ENCODE data around the gene FKBP15.
"Not testable (repeated sequence)": the region's sequence is repeated elsewhere in the genome, so short reads cannot be mapped to it uniquely, and the experiment has no call there.

Gene FKBP15

DNA sequence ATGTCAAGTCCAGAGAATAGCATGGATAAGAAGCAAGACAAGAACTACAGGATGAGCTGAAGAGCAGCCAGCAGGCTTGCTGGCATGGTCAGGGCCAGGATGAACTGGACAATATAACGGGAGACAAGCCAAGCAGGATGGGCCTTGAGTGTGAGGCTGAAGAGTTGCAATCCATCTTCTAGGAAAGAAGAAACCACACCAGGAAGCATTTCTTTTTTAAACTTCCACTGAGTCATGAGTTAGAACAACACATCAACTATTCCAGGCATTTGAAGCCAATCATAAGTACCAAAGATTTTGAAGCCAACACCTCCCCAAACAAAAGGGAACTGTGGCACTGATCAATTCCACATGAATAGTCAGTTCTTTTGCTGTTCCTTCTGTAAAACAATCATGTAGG is 43.0 kb downstream of the FKBP15 start:
- no peak for DNase-seq

DNA sequence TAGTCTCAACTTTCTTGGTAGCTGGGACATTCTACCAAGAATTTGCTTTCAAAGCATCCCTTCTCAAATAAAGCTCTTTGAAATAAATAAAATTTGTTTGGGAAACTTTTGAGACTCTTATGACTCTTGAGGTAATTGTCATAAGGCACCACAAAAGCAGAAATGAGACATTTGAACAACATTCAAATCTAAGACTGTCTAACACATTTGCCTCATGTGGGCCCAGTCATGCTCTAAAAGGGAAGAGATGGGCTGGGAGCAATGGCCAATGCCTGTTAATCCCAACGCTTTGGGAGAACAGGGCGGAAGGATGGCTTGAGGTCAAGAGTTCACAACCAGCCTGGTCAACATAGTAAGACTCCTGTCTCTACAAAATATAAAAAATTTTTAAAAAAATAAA is 43.8 kb downstream of the FKBP15 start:
- no peak for DNase-seq

GRCh38 chr9:113176803-113177202 is 44.3 kb downstream of the FKBP15 start:
- no peak for DNase-seq

- DNase-seq: no peak
Measured at GRCh38 chr9:113173341-113173740, 47.7 kb downstream of the FKBP15 start.

- DNase-seq: no peak
Measured at GRCh38 chr9:113168809-113169208, 52.3 kb downstream of the FKBP15 start.

DNA sequence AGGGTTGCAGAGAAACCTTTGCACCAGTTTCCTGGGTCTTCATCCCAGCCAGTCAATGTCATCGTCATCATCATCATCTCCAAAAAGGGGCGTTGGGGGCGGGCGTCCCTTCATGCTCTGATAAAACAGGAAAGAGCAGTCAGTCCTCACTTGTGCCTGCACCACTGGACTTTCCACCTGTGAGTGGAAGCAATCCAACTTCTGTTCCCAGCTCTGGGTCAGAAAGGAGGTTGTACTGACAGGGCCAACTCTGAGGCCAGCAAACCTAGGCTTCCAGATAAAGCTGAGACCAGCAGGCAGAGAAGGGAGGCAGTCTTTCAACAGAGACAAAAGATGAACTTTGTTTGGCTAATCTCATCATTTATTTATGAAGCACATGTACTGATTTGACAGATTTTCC is 55.0 kb downstream of the FKBP15 start:
- DNase-seq: no peak

DNA sequence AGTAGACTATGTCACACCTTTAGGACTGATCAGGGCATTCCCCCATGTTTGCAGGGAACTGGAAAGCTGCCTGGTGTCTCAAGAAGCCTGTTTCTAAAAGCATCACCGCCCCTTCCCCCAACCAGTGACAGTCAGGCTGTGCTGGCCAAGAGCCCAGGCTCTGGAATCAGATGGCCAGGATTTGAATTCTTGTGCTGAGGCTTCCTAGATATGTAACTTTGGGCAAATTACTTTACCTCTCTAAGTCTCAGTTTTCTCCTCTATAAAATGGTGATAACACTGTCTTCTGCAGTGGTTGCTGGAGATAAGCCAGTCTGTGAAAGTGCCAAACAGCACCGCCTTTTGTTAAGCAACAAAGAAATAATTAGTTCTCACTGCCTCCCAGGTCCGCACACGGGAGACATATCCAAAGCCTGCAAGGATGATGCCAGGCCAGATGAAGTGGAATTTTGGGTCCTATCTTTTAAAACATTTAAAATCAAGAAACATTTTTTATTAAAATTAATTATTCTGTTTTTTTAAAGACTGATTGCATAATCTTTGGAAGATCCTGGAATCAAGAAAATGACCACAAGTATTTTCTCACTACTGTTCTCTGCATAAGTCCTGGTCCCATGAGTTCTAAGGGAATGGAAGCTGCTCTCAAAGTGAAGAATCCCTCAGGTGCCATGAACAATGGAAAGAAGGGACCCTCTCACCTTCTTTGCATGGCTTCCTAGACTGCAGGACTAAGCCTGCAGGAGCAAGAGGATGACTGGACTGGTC is 56.4 kb downstream of the FKBP15 start:
- DNase-seq: no peak

DNA sequence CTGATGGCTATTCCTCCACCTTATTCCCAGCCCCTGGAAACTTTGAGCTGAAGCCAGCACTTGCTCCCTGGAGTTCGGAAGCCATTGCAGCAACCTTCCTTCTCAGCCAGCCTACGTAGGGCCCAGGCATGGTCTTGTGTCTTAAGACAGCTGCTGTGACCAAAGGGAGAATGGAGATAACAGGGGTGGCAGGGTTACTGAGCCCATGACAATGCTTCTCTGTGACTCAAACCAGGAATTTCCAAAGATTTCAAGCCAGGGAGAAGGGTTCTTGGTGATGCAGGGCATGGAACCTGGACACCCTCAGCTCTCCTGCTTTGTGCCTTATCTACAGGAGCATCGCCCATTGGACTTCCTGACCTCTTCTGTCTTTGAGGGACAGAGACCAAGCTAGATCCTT is 58.1 kb downstream of the FKBP15 start:
- DNase-seq: no peak

- peak; percentile 30 to 74 (median 45) for DNase-seq
Measured at GRCh38 chr9:113160571-113160970, 60.5 kb downstream of the FKBP15 start.

DNA sequence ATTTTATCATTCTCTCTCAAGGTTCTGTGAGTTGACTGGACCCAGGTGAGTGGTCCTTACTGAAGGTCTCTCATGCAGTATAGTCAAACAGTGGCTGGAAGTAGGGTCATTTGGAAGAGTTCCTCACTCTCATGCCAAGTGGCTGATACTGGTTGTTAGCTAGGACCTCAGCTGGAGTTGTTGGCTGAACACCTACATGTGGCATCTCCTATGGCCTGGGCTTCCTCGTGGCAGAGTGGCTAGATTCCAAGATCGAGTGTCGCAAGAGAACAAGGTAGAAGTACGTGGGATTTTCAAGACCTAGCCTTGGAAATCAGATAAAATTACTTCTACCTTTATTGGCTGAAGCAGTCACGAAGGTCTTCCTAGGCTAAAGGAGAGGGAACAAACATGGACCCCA is 62.6 kb downstream of the FKBP15 start:
- no peak for DNase-seq

DNA sequence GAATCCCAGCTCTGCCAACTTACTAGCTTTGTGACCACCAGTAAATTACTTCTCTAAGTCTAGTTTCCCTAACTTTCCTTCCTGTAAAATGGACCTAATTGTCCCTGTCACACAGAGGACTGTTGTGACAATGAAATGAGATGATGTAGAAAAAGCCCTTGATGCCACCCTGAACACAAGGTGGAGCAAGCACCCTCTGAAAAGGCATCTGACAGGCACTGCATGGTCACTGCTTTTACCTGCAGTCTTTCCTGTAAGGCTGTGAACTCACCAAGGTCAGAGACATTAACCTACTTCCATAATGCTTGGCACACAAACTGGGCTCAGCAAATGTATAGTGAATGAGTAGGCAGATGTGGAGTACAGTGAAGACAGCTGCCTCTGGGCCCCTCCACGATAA is 64.2 kb downstream of the FKBP15 start:
- no peak for DNase-seq

DNA sequence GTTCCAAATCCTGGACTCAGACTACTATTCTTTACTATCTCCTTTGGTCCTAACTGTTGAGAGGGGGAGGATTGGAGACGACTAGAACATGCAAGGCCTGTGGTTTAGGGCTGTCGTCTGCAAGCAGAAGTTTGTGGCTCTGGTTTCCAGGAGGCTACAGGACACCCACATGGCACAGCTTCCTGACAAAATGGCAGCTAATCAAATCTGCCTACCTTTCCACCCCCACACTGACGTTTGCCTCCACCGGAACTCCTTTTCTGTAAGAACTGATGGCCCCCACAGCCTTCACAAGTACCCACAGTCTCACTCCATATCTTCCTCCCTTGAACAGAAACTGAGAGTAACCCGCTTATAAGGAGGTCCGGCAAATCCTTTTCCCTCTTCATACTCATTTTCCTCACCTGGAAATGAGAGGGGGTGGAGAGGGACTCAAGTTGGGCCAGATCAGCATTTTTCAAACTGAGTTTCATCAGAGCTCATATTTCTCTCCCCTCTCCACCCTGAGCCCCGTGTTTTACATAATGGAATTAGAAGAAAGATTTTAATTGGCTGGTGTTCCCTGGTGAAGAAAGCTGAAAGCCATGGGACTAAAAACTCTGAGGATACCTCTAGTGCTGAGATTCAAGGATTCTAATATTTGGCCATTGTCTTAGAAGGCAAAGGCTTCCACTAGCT is 65.0 kb downstream of the FKBP15 start:
- DNase-seq: no peak

- DNase-seq: no peak
Measured at GRCh38 chr9:113154946-113155345, 66.1 kb downstream of the FKBP15 start.

GRCh38 chr9:113154471-113154870 is 66.6 kb downstream of the FKBP15 start:
- DNase-seq: no peak

DNA sequence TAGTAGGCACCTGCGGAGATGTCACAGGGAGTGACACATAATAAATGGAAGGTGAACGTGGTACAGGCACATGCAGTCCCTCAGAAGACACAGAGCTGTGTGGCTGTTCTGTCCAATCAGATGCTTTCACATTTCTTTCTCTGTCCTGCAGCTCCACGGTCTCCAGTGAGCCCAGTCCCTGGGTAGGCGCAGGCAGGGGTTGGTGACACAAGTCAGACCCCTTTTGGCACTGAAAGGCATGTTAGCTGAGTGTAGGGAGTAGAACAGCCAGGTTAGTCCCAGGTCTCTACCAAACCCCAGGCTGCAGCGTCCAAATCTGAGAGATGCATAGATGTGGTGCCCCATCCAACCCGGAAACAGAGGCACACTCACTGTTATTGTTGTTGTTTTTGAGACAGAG is 67.5 kb downstream of the FKBP15 start:
- peak in 1 of 3 experiments; percentile 73 for DNase-seq

GRCh38 chr9:113152699-113153098 is 68.4 kb downstream of the FKBP15 start:
- DNase-seq: no peak

DNA sequence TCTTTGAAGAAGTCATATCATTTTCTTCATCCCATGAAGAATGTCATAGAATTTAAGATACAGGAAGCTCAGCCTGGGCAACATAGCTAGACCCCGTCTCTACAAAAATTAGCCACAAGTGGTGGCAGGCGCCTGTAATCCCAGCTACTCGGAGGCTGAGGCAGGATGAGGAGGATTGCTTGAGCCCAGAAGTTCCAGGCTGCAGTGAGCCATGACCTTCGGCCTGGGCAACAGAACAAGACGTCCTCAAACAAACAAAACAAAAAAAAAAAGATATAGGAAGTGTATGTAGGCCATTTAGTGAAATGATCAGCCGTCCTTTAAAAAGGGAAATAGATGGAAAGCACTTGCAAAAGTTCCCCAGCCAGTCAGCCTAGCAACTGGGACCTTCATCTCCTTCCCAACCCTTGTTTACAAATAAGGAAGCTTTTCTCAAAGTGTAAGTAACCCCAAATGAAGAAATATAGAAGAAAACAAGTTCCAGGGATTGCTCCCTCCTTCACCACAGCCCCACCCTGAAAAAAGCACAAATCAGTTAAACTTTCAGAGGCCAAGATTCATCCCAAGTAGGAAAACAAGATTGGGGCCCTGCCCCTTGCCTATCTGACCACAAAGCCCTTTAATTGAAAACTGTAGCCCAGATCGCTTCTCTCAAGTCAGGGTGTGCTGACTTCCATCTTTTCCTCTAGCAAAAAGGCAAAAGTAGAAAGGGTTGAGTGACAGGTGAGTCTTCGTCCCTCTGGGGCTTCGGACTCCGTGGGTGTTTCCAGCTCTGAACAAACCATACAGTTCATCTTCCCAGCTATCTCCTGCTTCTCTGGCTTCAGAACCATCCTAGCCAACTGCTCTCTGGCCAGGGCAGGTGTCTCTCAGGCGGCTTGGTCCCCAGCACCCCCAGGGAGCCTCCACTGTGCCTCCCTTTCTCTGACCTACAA is 69.1 kb downstream of the FKBP15 start:
- DNase-seq: no peak

DNA sequence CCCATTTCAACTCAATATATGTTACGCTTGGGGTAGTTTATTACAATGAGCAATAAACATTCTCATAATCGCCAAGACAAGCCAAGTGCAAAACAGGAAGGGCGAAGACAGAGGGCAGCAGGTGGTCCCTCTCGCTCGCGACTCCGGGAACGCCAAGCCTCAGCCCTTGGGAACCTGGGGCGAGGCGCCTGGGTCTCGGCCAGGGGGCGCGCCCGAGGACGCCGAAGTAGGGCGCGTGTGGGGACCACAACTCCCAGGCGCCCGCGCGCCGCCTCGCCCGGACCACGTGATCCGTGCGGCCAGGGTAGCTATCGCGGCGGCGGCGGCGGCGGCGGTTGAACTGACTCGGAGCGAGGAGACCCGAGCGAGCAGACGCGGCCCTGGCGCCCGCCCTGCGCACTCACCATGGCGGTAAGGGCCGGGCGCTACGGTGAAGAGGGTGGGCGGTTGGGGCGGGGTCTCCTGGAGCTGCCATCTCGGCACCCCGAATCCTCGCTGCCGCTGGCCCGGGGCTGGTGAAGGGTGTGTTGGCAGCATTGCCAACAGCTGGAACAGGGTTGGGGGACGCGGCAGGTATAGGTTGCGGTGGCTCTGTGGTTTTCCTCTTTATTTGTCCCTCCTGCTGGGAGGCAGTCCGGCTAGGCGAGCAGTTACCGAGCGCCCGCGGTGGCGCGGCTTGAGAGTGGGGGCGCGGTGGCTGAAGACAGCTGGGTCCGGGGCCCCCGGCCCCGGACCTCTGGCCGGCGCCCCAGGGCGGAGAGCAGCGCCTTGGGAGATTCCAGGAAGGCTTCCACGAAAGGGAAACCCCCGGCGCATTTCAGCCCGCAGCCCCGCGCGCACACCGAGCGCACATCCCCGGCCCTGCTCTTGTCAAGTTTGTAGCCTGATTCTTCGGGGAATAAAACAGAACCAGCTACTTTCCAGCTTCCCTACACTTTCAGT is 70.1 kb downstream of the FKBP15 start, which contains the start of gene SLC31A2:
Gene SLC31A2, plus strand, starts transcription at position 338 of the 942 bp plus-strand sequence. Its CDS starts 68 bp downstream, at position 406.
- peak; percentile 77 to 96 (median 95) for DNase-seq

- not testable (repeated sequence) for DNase-seq
Measured at GRCh38 chr9:113149561-113149960, 71.5 kb downstream of the FKBP15 start.

GRCh38 chr9:113148781-113149510 is 72.1 kb downstream of the FKBP15 start:
- DNase-seq: no peak

DNA sequence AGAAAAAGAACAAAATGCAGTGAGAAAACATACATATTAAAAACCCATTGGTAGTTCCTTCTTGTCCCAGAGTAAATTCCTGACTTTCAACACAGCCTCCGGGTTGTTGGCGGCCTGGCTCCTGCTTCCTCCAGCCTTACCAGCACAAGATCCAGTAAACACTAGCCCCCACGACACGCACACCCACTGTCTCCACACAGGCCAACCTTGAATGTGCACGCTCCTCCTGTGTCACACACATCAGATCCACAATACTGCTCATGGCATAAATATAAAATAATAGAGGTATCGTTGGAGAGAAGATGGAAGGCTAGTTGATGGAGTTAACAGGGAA is 72.7 kb downstream of the FKBP15 start:
- no peak for DNase-seq
